ENCODE data around the gene COL18A1. TPM values are rescaled to one million over a fixed set of nuclear protein-coding genes. Genes with fewer than 3 reads are reported as not detected.
A peak's percentile ranks its signal among the peaks of the same experiment; 100 is the strongest.

Gene COL18A1
- total RNA-seq, 1 donor from 2014 or later, result 302 TPM

DNA sequence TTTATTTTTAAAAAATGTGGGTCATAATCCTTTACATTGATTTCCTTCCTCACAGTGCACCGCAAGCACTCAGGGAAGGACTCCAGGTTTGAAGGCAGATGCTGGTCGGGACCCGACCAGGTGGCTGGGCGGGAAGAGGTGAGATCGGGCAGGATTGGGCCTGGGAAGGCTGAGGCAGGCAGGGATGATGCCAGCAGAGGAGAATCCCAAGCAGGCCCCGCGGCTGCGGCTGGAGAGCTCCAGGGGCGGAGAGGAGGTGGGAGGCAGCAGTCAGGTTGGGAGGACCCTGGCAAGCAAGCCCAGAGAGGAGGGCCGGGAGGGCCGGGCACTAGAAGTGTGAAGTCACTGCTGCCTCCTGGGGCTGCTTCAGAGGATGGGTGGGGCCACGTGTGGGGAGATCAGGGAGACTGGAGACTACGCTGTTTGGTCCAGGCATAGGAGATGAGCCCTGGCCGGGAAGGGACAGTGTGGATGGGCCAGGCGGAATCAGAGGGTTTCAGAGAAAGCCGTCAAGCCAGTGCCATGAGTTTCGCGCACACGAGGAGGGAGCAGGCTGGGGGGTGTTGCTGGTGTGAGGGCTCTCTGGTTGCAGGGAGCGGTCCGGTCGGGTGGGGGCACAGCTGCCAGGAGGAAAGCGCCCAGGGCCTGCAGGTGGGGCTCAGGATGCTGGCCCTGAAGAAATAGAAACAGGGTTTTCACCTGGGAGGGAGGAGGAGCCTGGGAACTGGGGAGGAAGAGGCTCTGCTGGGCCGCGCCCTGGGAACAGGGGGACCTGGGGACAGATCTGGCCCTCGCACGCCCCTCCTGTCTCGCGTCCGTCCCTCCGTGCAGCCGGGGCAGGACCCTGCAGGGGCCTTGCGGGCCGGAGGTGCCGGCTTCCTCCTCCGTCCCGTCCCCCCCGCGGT lies 888 bp upstream of the COL18A1 start:
- Mint-ChIP-seq H3K4me1 (peaks cover 40% of the 10 kb centered on the region), H3K27ac (peak overlapping the region; percentile 85), H3K27me3 (ENCODE audit: low read depth) (peaks cover 18% of the 10 kb centered on the region), H3K4me3 (peak overlapping the region; percentile 76), H3K36me3 (peaks cover 6% of the 10 kb centered on the region), H3K9me3 (peaks cover 9% of the 10 kb centered on the region)
- peak in 1 of 2 experiments; percentile 62 for DNase-seq (ENCODE audit: low spot score in 2 of 2, unreplicated experiment in 2 of 2)
- TF ChIP-seq, protein P1, sequence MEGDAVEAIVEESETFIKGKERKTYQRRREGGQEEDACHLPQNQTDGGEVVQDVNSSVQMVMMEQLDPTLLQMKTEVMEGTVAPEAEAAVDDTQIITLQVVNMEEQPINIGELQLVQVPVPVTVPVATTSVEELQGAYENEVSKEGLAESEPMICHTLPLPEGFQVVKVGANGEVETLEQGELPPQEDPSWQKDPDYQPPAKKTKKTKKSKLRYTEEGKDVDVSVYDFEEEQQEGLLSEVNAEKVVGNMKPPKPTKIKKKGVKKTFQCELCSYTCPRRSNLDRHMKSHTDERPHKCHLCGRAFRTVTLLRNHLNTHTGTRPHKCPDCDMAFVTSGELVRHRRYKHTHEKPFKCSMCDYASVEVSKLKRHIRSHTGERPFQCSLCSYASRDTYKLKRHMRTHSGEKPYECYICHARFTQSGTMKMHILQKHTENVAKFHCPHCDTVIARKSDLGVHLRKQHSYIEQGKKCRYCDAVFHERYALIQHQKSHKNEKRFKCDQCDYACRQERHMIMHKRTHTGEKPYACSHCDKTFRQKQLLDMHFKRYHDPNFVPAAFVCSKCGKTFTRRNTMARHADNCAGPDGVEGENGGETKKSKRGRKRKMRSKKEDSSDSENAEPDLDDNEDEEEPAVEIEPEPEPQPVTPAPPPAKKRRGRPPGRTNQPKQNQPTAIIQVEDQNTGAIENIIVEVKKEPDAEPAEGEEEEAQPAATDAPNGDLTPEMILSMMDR (IDR thresholded peaks at IDR 0.05; ENCODE audit: unreplicated experiment), result no peak

DNA sequence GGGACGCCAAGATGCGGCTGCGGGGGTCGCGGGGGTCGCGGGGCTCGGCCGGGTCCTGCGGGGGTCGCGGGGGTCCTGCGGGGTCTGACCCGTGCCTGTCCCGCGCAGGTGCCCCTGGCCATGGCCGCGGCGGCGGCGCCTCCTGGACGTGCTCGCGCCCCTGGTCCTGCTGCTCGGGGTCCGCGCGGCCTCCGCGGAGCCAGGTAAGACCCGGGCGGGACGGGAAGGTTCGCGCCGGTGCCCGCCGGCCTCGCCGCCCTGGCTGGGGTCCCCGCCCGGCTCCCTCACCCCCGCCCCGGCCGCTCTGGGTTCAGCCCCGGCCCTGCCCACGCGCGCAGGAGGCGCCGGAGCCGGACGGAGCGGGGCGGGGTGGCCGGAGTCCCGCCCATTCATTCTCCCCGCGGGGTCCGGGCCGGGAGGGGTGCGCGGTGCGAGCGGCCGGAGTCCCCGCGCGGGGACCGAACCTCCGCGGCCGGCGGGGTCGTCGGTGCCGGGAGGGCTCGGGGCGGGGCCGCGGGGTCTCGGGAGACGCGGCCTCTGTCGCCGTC lies 380 bp downstream of the COL18A1 start:
- Mint-ChIP-seq H3K27ac (no peak overlapping the region), H3K27me3 (ENCODE audit: low read depth) (peaks cover 18% of the 10 kb centered on the region), H3K9me3 (peaks cover 9% of the 10 kb centered on the region), H3K4me1 (peaks cover 52% of the 10 kb centered on the region), H3K36me3 (peaks cover 6% of the 10 kb centered on the region), H3K4me3 (no peak overlapping the region)
- TF ChIP-seq, protein P1 (IDR thresholded peaks at IDR 0.05; ENCODE audit: unreplicated experiment), result no peak
- no peak for DNase-seq (ENCODE audit: low spot score in 2 of 2, unreplicated experiment in 2 of 2)

DNA sequence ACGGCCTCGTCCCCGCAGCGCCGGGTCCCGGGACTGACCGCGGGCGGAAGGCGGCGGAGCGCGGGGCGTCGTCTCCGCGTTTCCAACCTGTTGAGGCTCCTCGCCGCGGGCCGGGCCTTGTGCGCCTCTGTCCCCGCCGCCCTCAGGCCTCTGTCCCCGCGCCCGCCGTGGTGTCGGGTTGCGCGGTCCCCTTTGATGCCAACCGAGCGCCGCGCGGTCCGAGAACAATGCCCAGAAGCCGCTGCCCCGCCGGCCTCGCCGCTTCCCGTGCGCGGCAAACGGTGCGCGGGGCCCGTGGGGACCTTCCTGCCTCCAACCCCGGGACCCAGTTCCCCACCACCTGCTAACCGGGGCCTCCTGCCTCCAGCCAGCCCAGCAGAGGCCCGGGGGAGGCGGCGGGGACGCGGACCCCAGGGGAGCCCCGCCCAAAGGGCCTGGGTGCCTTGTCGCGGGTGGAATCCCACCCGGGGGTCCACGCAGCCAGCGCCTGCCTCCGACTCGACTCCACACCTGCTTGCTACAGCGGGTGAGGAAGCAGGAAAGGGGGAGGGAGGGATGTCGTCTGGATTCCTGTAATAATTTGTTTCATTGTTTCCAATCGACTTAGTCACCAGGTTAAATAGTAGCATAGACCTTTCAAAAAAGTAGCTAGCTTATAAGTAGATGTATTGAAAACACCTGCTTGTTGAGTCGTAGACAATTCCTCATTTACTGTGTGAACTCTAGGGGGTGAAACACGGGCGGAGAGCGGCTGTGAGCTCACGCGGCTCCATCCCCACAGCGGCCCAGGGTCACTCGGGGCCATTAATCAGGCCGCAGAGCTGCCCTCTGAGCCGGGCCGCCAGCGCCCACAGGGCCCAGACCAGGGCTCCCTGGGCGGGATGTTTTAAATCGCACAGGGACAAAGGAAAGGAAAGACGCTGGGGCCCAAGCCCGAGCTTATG lies 1.1 kb downstream of the COL18A1 start:
- peaks cover 8% of the 10 kb centered on the region for H3K9me3 Mint-ChIP-seq
- H3K27ac Mint-ChIP-seq, result peak overlapping the region; percentile 91
- H3K27me3 Mint-ChIP-seq (ENCODE audit: low read depth), result peaks cover 18% of the 10 kb centered on the region
- TF ChIP-seq, protein P1 (IDR thresholded peaks at IDR 0.05; ENCODE audit: unreplicated experiment), result no peak
- H3K4me1 Mint-ChIP-seq, result peaks cover 60% of the 10 kb centered on the region
- peak in 1 of 2 experiments; percentile 64 for DNase-seq (ENCODE audit: low spot score in 2 of 2, unreplicated experiment in 2 of 2)
- peak overlapping the region; percentile 68 for H3K4me3 Mint-ChIP-seq
- peaks cover 5% of the 10 kb centered on the region for H3K36me3 Mint-ChIP-seq

DNA sequence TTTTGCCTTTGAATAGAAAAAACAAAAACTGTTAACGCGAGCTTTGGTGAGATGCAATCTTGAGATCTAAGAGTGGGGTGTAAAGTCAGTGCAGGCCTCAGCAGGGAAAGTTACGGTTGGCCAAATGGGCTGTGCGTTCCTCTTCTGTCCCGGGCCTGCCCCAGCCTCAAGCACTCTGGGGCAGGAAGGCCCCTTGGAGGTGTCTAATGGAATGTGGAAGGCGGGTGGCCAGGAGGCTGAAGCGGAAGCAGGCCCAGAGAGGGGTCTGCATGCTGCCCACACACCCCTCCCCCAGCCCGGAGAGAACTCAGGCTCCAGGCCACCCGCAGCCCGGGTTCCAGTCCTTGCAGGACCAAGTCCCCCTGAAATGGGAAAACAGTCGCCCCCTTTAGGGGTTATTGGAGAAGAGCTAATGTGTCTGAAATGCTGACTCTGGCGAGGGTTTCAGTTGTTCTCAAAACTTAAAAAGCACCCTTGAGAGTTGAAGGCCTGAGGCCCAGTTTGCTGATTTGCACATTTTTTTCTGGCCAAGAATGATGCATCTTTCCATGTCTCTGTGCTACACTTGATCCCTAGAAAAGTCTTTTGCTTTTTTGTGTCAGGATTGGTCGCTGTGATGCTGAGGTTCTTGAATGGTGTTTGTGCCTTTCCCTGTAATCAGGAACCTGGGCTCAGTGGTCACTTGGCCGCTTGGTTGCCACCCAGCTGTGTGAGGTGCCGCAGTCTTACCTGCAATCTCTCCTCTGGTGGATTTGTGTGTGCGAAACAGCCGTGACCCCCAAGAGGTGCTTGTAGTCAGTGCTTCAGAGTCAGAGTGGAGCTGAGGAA lies 2.0 kb downstream of the COL18A1 start:
- H3K27ac Mint-ChIP-seq, result peak overlapping the region; percentile 91
- H3K4me1 Mint-ChIP-seq, result peaks cover 66% of the 10 kb centered on the region

More for the DNA sequence above, 2.0 kb downstream of the COL18A1 start:
- Mint-ChIP-seq H3K4me3 (peak overlapping the region; percentile 68), H3K9me3 (no peaks in the 10 kb centered on the region), H3K36me3 (no peaks in the 10 kb centered on the region), H3K27me3 (ENCODE audit: low read depth) (peaks cover 18% of the 10 kb centered on the region)
- no peak for DNase-seq (ENCODE audit: low spot score in 2 of 2, unreplicated experiment in 2 of 2)
- TF ChIP-seq, protein P1 (IDR thresholded peaks at IDR 0.05; ENCODE audit: unreplicated experiment), result no peak

All from mesothelial cell of epicardium (in vitro differentiated cells).